Testis (tissue), 2 donors: ENCODE data around the gene MMP15.

Experiments used
- CTCF ChIP-seq, 3 experiments: fragments of 450-650 bp in 2 of 3; fragments of 200-600 bp in 1 of 3; sonication (generic) in 1 of 3; IDR thresholded peaks; one replicate each; pipeline ENCODE4 v1.5.1; 2016 to 2019; ENCODE audit warnings: antibody characterized with exemption in 3 of 3, mild to moderate bottlenecking in 2 of 3, moderate library complexity in 1 of 3
- POLR2A ChIP-seq: fragments of 450-650 bp; IDR thresholded peaks from one replicate; pipeline ENCODE4 v1.6.1; 2017; ENCODE audit warnings: antibody characterized with exemption, mild to moderate bottlenecking, moderate library complexity

- TF ChIP-seq POLR2A: no peak
- no peak for TF ChIP-seq CTCF (IDR thresholded peaks at IDR 0.05)
Measured at GRCh38 chr16:58051296-58051695, 25.7 kb downstream of the MMP15 start.
